ENCODE measurements around the gene DDRGK1.

- TF ChIP-seq POLR2A (IDR thresholded peaks at IDR 0.05) (no peak), CTCF (IDR thresholded peaks at IDR 0.05) (no peak)
Measured at GRCh38 chr20:3233991-3234498, 29.6 kb upstream of the DDRGK1 start.

Data from esophagus squamous epithelium (tissue), 4 donors.